ENCODE data around the gene NAT16.
"Not testable (repeated sequence)": the region's sequence is repeated elsewhere in the genome, so short reads cannot be mapped to it uniquely, and the experiment has no call there.

Gene NAT16

GRCh38 chr7:101201695-101202602 is 21.9 kb upstream of the NAT16 start:
- DNase-seq, result peak; percentile 20

- no peak for DNase-seq
Observed at GRCh38 chr7:101200862-101201599, 20.9 kb upstream of the NAT16 start, which contains the start of gene MOGAT3. TSS of gene MOGAT3 (minus strand) at chr7:101201036. CDS start at chr7:101200854, 182 bp downstream.

GRCh38 chr7:101200504-101200861 is 20.4 kb upstream of the NAT16 start:
- no peak for DNase-seq

GRCh38 chr7:101199522-101199921 is 19.4 kb upstream of the NAT16 start:
- DNase-seq, result not testable (repeated sequence)

- DNase-seq, result no peak
Observed at GRCh38 chr7:101198476-101198875, 18.4 kb upstream of the NAT16 start.

- no peak for DNase-seq
Observed at GRCh38 chr7:101197991-101198390, 17.9 kb upstream of the NAT16 start.

GRCh38 chr7:101195884-101196283 is 15.8 kb upstream of the NAT16 start:
- no peak for DNase-seq

GRCh38 chr7:101189109-101189508 is 9.0 kb upstream of the NAT16 start:
- DNase-seq, result no peak

- DNase-seq, result no peak
Observed at GRCh38 chr7:101186844-101187428, 6.8 kb upstream of the NAT16 start.

GRCh38 chr7:101186194-101186593 is 6.1 kb upstream of the NAT16 start:
- DNase-seq, result no peak

GRCh38 chr7:101185258-101185839 is 5.3 kb upstream of the NAT16 start:
- DNase-seq, result no peak

GRCh38 chr7:101179713-101180112 is 380 bp downstream of the NAT16 start:
- no peak for DNase-seq

GRCh38 chr7:101179117-101179516 is 976 bp downstream of the NAT16 start:
- DNase-seq, result peak; percentile 74

- no peak for DNase-seq
Observed at GRCh38 chr7:101177644-101178043, 2.4 kb downstream of the NAT16 start.

GRCh38 chr7:101175664-101176063 is 4.4 kb downstream of the NAT16 start:
- DNase-seq, result no peak

- no peak for DNase-seq
Observed at GRCh38 chr7:101174322-101174854, 5.7 kb downstream of the NAT16 start.

- DNase-seq, result peak; percentile 48
Observed at GRCh38 chr7:101173752-101174244, 6.3 kb downstream of the NAT16 start.

GRCh38 chr7:101172854-101173751 is 7.0 kb downstream of the NAT16 start:
- DNase-seq, result peak; percentile 36

GRCh38 chr7:101172005-101172853 is 7.9 kb downstream of the NAT16 start:
- peak; percentile 42 for DNase-seq

GRCh38 chr7:101171442-101171837 is 8.7 kb downstream of the NAT16 start:
- DNase-seq, result peak; percentile 35

All from eye (tissue), 1 donor.